Endodermal cell (in vitro differentiated cells): Measurements from ENCODE around the gene RIMBP2. TPM values are rescaled to one million over a fixed set of nuclear protein-coding genes. Genes with fewer than 3 reads are reported as not detected.

Experiments used
- DNase-seq: peaks from one replicate; pipeline ENCODE4 v3.0.0-alpha.2; 2017
- H3K27ac ChIP-seq: 2 replicates; pipeline ENCODE4 v1.5.1; 2013; ENCODE audit warnings: mild to moderate bottlenecking, low read depth, low read length, moderate library complexity
- H3K27me3 ChIP-seq: 2 replicates; pipeline ENCODE4 v1.6.1; 2013; ENCODE audit warnings: mild to moderate bottlenecking, low read length, moderate library complexity; ENCODE audit not compliant: insufficient read depth, control insufficient read depth, poor library complexity, severe bottlenecking
- H3K36me3 ChIP-seq: 2 replicates; pipeline ENCODE4 v1.7.0; 2013; ENCODE audit warnings: mild to moderate bottlenecking, low read length, moderate library complexity; ENCODE audit not compliant: control insufficient read depth, insufficient read depth
- H3K4me1 ChIP-seq: one replicate; pipeline ENCODE4 v1.7.0; 2013; ENCODE audit warnings: low read length; ENCODE audit not compliant: control insufficient read depth, insufficient read depth
- H3K4me3 ChIP-seq: 2 replicates; pipeline ENCODE4 v1.5.1; 2013; ENCODE audit warnings: mild to moderate bottlenecking, low read length, moderate library complexity
- H3K9ac ChIP-seq: 2 replicates; pipeline ENCODE4 v1.6.1; 2013; ENCODE audit warnings: mild to moderate bottlenecking, low read length, moderate library complexity; ENCODE audit not compliant: poor library complexity, severe bottlenecking; ENCODE audit errors: extremely low read depth
- H3K9me3 ChIP-seq: 2 replicates; pipeline ENCODE4 v1.6.1; 2013; ENCODE audit warnings: mild to moderate bottlenecking, low read length, moderate library complexity; ENCODE audit not compliant: control insufficient read depth
- H3K27ac Mint-ChIP-seq: 2 replicates; pipeline ENCODE4 v1.8.0; 2020; ENCODE audit warnings: mixed read lengths
- H3K27me3 Mint-ChIP-seq: 2 replicates; pipeline ENCODE4 v1.8.0; 2021; ENCODE audit warnings: mild to moderate bottlenecking, mixed read lengths; ENCODE audit not compliant: insufficient read depth
- H3K36me3 Mint-ChIP-seq: 2 replicates; pipeline ENCODE4 v1.8.0; 2020; ENCODE audit warnings: low read depth, mixed read lengths
- H3K4me1 Mint-ChIP-seq: 2 replicates; pipeline ENCODE4 v1.8.0; 2020; ENCODE audit warnings: mixed read lengths
- H3K4me3 Mint-ChIP-seq: 2 replicates; pipeline ENCODE4 v1.8.0; 2020; ENCODE audit warnings: mild to moderate bottlenecking, moderate library complexity, mixed read lengths
- H3K9me3 Mint-ChIP-seq: 2 replicates; pipeline ENCODE4 v1.8.0; 2020; ENCODE audit warnings: mild to moderate bottlenecking, mixed read lengths
- CTCF ChIP-seq: fragments of 200-600 bp; sonication (generic); conservative IDR thresholded peaks from 2 replicates; pipeline ENCODE4 v1.5.0; 2021; ENCODE audit warnings: antibody characterized with exemption, mild to moderate bottlenecking
- WGBS, 2 experiments: methylation state at CpG; one replicate each; pipeline versions ENCODE4 v1.1.5 to v1.1.7; 2013; ENCODE audit warnings: missing lambda C conversion rate in 2 of 2, mixed read lengths in 1 of 2; ENCODE audit not compliant: insufficient coverage in 1 of 2, insufficient read length in 1 of 2; 5-methylcytosine and 5-hydroxymethylcytosine counted together
- total RNA-seq, 2 donors: library from RNA; stranded (reverse); fragmentation: NEBNext Ultra II Directional in 1 of 2; extraction: Animal tissue kit (Norgen Biotek cat#: 25700) in 1 of 2; gene quantifications; 2 replicates in 1 of 2; 3 replicates in 1 of 2; pipeline ENCODE4 v1.2.1, GENCODE V29; 2021

RIMBP2 gene
- total RNA-seq, 2 donors from 2014 or later: 0.13 to 3.4 TPM

GRCh38 chr12:130669797-130670196 is 46.3 kb downstream of the RIMBP2 start:
- H3K36me3 Mint-ChIP-seq: peaks cover 2% of the 10 kb centered on the region
- Histone ChIP-seq H3K36me3 (no peaks in the 10 kb centered on the region), H3K4me1 (peaks cover 6% of the 10 kb centered on the region), H3K9me3 (peaks cover 16% of the 10 kb centered on the region), H3K27ac (no peak overlapping the region), H3K27me3 (no peaks in the 10 kb centered on the region), H3K4me3 (no peak overlapping the region), H3K9ac (no peak overlapping the region)
- WGBS, 2 experiments: 89 to 93% methylated on average over 5 to 8 of the region's 8 CpGs
- no peak for TF ChIP-seq CTCF
- H3K4me3 Mint-ChIP-seq: no peak overlapping the region
- H3K4me1 Mint-ChIP-seq: peaks cover 3% of the 10 kb centered on the region
- H3K27ac Mint-ChIP-seq: no peak overlapping the region
- H3K9me3 Mint-ChIP-seq: peaks cover 36% of the 10 kb centered on the region
- peaks cover 12% of the 10 kb centered on the region for H3K27me3 Mint-ChIP-seq
- no peak for DNase-seq

- no peak overlapping the region for H3K4me3 ChIP-seq
- H3K27ac ChIP-seq: no peak overlapping the region
- Mint-ChIP-seq H3K27ac (no peak overlapping the region), H3K27me3 (peaks cover 12% of the 10 kb centered on the region), H3K36me3 (peaks cover 2% of the 10 kb centered on the region), H3K4me1 (peaks cover 3% of the 10 kb centered on the region), H3K9me3 (peaks cover 41% of the 10 kb centered on the region), H3K4me3 (no peak overlapping the region)
- no peak for TF ChIP-seq CTCF
- no peak for DNase-seq
- no peak overlapping the region for H3K9ac ChIP-seq
- H3K9me3 ChIP-seq: peaks cover 16% of the 10 kb centered on the region
- peaks cover 6% of the 10 kb centered on the region for H3K4me1 ChIP-seq
- no peaks in the 10 kb centered on the region for H3K27me3 ChIP-seq
- 81 to 82% methylated on average over 7 to 9 of the region's 10 CpGs for WGBS, 2 experiments
- H3K36me3 ChIP-seq: no peaks in the 10 kb centered on the region
These were observed 46.9 kb downstream of the RIMBP2 start for GRCh38 chr12:130669205-130669557.

- Mint-ChIP-seq H3K27ac (no peak overlapping the region), H3K4me1 (peaks cover 3% of the 10 kb centered on the region), H3K4me3 (no peak overlapping the region), H3K27me3 (peaks cover 12% of the 10 kb centered on the region), H3K36me3 (peaks cover 2% of the 10 kb centered on the region), H3K9me3 (peaks cover 44% of the 10 kb centered on the region)
- no peaks in the 10 kb centered on the region for H3K27me3 ChIP-seq
- no peak for TF ChIP-seq CTCF
- peaks cover 16% of the 10 kb centered on the region for H3K9me3 ChIP-seq
- H3K36me3 ChIP-seq: no peaks in the 10 kb centered on the region
- WGBS, 2 experiments: 93 to 98% methylated on average over 16 to 20 of the region's 20 CpGs
- H3K4me1 ChIP-seq: peaks cover 6% of the 10 kb centered on the region
- H3K27ac ChIP-seq: no peak overlapping the region
- H3K4me3 ChIP-seq: no peak overlapping the region
- DNase-seq: no peak
- H3K9ac ChIP-seq: no peak overlapping the region
These were observed 47.6 kb downstream of the RIMBP2 start for GRCh38 chr12:130668286-130669204.
